Trophoblast cell (in vitro differentiated cells and primary cell): ENCODE measurements around the gene AQP6.

Source experiments
- DNase-seq, 2 donors: peaks; one replicate each; pipeline ENCODE4 v3.0.0-alpha.2; 2016
- H2AFZ ChIP-seq: 2 replicates; pipeline ENCODE4 v1.6.1; 2013; ENCODE audit warnings: low read length, moderate library complexity, mild to moderate bottlenecking; ENCODE audit not compliant: insufficient read depth, poor library complexity
- H2AK5ac ChIP-seq: 2 replicates; pipeline ENCODE4 v1.6.1; 2013; ENCODE audit warnings: mild to moderate bottlenecking, low read length
- H2BK120ac ChIP-seq: 2 replicates; pipeline ENCODE4 v1.6.1; 2013; ENCODE audit warnings: low read length, mild to moderate bottlenecking, moderate library complexity; ENCODE audit not compliant: insufficient read depth, poor library complexity
- H2BK12ac ChIP-seq: 2 replicates; pipeline ENCODE4 v1.6.1; 2013; ENCODE audit warnings: mild to moderate bottlenecking, low read length, moderate library complexity
- H2BK5ac ChIP-seq: 2 replicates; pipeline ENCODE4 v1.6.1; 2013; ENCODE audit warnings: low read length, low read depth, moderate library complexity, mild to moderate bottlenecking; ENCODE audit not compliant: poor library complexity
- H3K14ac ChIP-seq: 2 replicates; pipeline ENCODE4 v1.6.1; 2013; ENCODE audit warnings: mild to moderate bottlenecking, low read length
- H3K18ac ChIP-seq: 2 replicates; pipeline ENCODE4 v1.6.1; 2013; ENCODE audit warnings: mild to moderate bottlenecking, low read length
- H3K23ac ChIP-seq: 2 replicates; pipeline ENCODE4 v1.6.1; 2013; ENCODE audit warnings: low read length
- H3K27ac ChIP-seq: 2 replicates; pipeline ENCODE4 v1.5.1; 2013; ENCODE audit warnings: low read depth, mild to moderate bottlenecking, inconsistent platforms, low read length, moderate library complexity
- H3K27me3 ChIP-seq: 2 replicates; pipeline ENCODE4 v1.6.1; 2013; ENCODE audit warnings: inconsistent platforms, mild to moderate bottlenecking, low read length, moderate library complexity; ENCODE audit not compliant: insufficient read depth
- H3K36me3 ChIP-seq, 2 experiments: 1 replicate in 1 of 2; 2 replicates in 1 of 2; pipeline ENCODE4 v1.6.1; 2013; ENCODE audit warnings: low read length in 2 of 2, mild to moderate bottlenecking in 2 of 2, moderate library complexity in 1 of 2; ENCODE audit not compliant: insufficient read depth in 2 of 2, control insufficient read depth in 1 of 2
- H3K4ac ChIP-seq: 2 replicates; pipeline ENCODE4 v1.6.1; 2013; ENCODE audit warnings: low read depth, mild to moderate bottlenecking, low read length, moderate library complexity
- H3K4me1 ChIP-seq, 2 experiments: 1 replicate in 1 of 2; 2 replicates in 1 of 2; pipeline ENCODE4 v1.6.1; 2013; ENCODE audit warnings: low read length in 2 of 2, mild to moderate bottlenecking in 2 of 2, moderate library complexity in 1 of 2; ENCODE audit not compliant: insufficient read depth in 2 of 2, control insufficient read depth in 1 of 2
- H3K4me2 ChIP-seq: 2 replicates; pipeline ENCODE4 v1.6.1; 2013; ENCODE audit warnings: inconsistent platforms, mild to moderate bottlenecking, low read length, moderate library complexity
- H3K4me3 ChIP-seq: 2 replicates; pipeline ENCODE4 v1.5.1; 2013; ENCODE audit warnings: mild to moderate bottlenecking, low read depth, low read length, inconsistent platforms
- H3K79me1 ChIP-seq: one replicate; pipeline ENCODE4 v1.6.1; 2013; ENCODE audit warnings: low read length
- H3K79me2 ChIP-seq: 2 replicates; pipeline ENCODE4 v1.6.1; 2013; ENCODE audit warnings: low read length, mild to moderate bottlenecking; ENCODE audit not compliant: control insufficient read depth, insufficient read depth, poor library complexity
- H3K9ac ChIP-seq: 2 replicates; pipeline ENCODE4 v1.6.1; 2013; ENCODE audit warnings: mild to moderate bottlenecking, low read length
- H3K9me3 ChIP-seq: 2 replicates; pipeline ENCODE4 v1.6.1; 2013; ENCODE audit warnings: low read depth, mild to moderate bottlenecking, control low read depth, inconsistent platforms, low read length; ENCODE audit not compliant: insufficient read depth
- H4K12ac ChIP-seq: 2 replicates; pipeline ENCODE4 v1.6.1; 2013; ENCODE audit warnings: low read depth, mild to moderate bottlenecking, low read length, moderate library complexity
- H4K8ac ChIP-seq: 2 replicates; pipeline ENCODE4 v1.6.1; 2013; ENCODE audit warnings: low read depth, mild to moderate bottlenecking, low read length, moderate library complexity
- H4K91ac ChIP-seq: one replicate; pipeline ENCODE4 v1.6.1; 2013; ENCODE audit warnings: low read depth, mild to moderate bottlenecking, low read length, moderate library complexity
- WGBS: extraction: QIAGEN DNeasy Blood & Tissue Kit; methylation state at CpG from one replicate; pipeline ENCODE4 v1.1.7; 2013; ENCODE audit warnings: missing lambda C conversion rate; ENCODE audit not compliant: insufficient read length, insufficient coverage; ENCODE audit errors: extremely low coverage; 5-methylcytosine and 5-hydroxymethylcytosine counted together

The AQP6 gene

GRCh38 chr12:49956663-49957569 is 15.8 kb upstream of the AQP6 start:
- Histone ChIP-seq H2BK5ac (no peak overlapping the region), H3K27ac (no peak overlapping the region), H3K9ac (no peak overlapping the region), H3K23ac (no peak overlapping the region), H3K4ac (no peak overlapping the region), H3K18ac (no peak overlapping the region), H4K91ac (no peak overlapping the region), H2BK12ac (no peak overlapping the region), H2BK120ac (no peak overlapping the region), H3K9me3 (peaks cover 2% of the 10 kb centered on the region), H3K27me3 (peaks cover 58% of the 10 kb centered on the region), H4K12ac (no peak overlapping the region), H2AFZ (no peak overlapping the region), H4K8ac (no peak overlapping the region), H3K36me3 (no peaks in the 10 kb centered on the region), H3K14ac (no peak overlapping the region), H2AK5ac (no peak overlapping the region), H3K79me2 (no peaks in the 10 kb centered on the region), H3K4me2 (no peak overlapping the region), H3K79me1 (no peaks in the 10 kb centered on the region), H3K4me3 (no peak overlapping the region), H3K4me1 (no peaks in the 10 kb centered on the region)
- no peak for DNase-seq
- no CpG with 5 or more reads among the region's 6 CpGs for WGBS

DNA sequence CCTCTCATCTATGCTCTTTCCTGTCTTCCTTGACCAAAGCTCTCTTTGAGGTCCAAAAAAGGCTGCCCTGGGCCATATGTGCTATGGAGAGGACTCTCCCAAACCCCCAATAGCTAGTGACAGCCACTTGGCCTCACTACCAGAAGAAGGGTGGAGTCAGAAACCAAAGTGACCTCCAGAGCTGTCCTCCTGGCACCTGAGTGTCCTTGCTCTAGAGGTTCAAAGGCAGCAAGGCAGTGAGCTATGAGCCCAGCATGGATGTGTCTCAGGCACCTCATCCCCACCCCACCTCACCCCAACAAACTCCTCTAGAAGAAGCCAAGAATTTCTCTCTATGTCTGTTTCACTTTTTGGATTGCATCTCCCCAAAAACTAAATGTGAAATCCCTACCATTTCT is 15.2 kb upstream of the AQP6 start:
- H3K4me1 ChIP-seq = no peaks in the 10 kb centered on the region
- peaks cover 2% of the 10 kb centered on the region for H3K9me3 ChIP-seq
- H3K27ac ChIP-seq = no peak overlapping the region
- H3K4me3 ChIP-seq = no peak overlapping the region
- no peak overlapping the region for H3K23ac ChIP-seq
- no peak overlapping the region for H3K4me2 ChIP-seq
- H2AK5ac ChIP-seq = no peak overlapping the region
- no peak overlapping the region for H4K8ac ChIP-seq
- no peak overlapping the region for H4K12ac ChIP-seq
- H3K36me3 ChIP-seq = no peaks in the 10 kb centered on the region
- no peaks in the 10 kb centered on the region for H3K79me2 ChIP-seq
- H2BK5ac ChIP-seq = no peak overlapping the region
- no peak overlapping the region for H2BK120ac ChIP-seq
- no peak overlapping the region for H2BK12ac ChIP-seq
- no peaks in the 10 kb centered on the region for H3K79me1 ChIP-seq
- no peak overlapping the region for H3K9ac ChIP-seq
- H2AFZ ChIP-seq = no peak overlapping the region
- no peak overlapping the region for H3K14ac ChIP-seq
- H4K91ac ChIP-seq = no peak overlapping the region
- no peak overlapping the region for H3K4ac ChIP-seq
- H3K27me3 ChIP-seq = peaks cover 64% of the 10 kb centered on the region
- DNase-seq = no peak
- H3K18ac ChIP-seq = no peak overlapping the region

- H3K4me1 ChIP-seq = no peaks in the 10 kb centered on the region
- H3K79me2 ChIP-seq = no peaks in the 10 kb centered on the region
- no peak overlapping the region for H3K4me3 ChIP-seq
- WGBS = no CpG with 5 or more reads among the region's 11 CpGs
- H3K18ac ChIP-seq = no peak overlapping the region
- no peak overlapping the region for H3K14ac ChIP-seq
- H3K4me2 ChIP-seq = no peak overlapping the region
- no peak overlapping the region for H4K8ac ChIP-seq
- no peak overlapping the region for H2AFZ ChIP-seq
- H2BK12ac ChIP-seq = no peak overlapping the region
- DNase-seq = no peak
- H3K27ac ChIP-seq = no peak overlapping the region
- H3K4ac ChIP-seq = no peak overlapping the region
- no peak overlapping the region for H2AK5ac ChIP-seq
- no peak overlapping the region for H2BK120ac ChIP-seq
- H4K91ac ChIP-seq = no peak overlapping the region
- no peak overlapping the region for H2BK5ac ChIP-seq
- H3K27me3 ChIP-seq = peaks cover 74% of the 10 kb centered on the region
- H3K79me1 ChIP-seq = no peaks in the 10 kb centered on the region
- H4K12ac ChIP-seq = no peak overlapping the region
- peaks cover 2% of the 10 kb centered on the region for H3K9me3 ChIP-seq
- no peak overlapping the region for H3K23ac ChIP-seq
- H3K9ac ChIP-seq = no peak overlapping the region
- no peaks in the 10 kb centered on the region for H3K36me3 ChIP-seq
These were observed 12.9 kb upstream of the AQP6 start for GRCh38 chr12:49959685-49960473.

GRCh38 chr12:49960474-49961110 is 12.2 kb upstream of the AQP6 start:
- H2BK12ac ChIP-seq = no peak overlapping the region
- H3K79me2 ChIP-seq = no peaks in the 10 kb centered on the region
- H3K27ac ChIP-seq = no peak overlapping the region
- WGBS = no CpG with 5 or more reads among the region's 13 CpGs
- H2BK5ac ChIP-seq = no peak overlapping the region
- H4K8ac ChIP-seq = no peak overlapping the region
- H2AK5ac ChIP-seq = no peak overlapping the region
- no peak overlapping the region for H4K91ac ChIP-seq
- no peak overlapping the region for H3K4ac ChIP-seq
- H3K79me1 ChIP-seq = no peaks in the 10 kb centered on the region
- no peak overlapping the region for H3K14ac ChIP-seq
- no peak overlapping the region for H3K4me2 ChIP-seq
- no peak overlapping the region for H2BK120ac ChIP-seq
- peaks cover 70% of the 10 kb centered on the region for H3K27me3 ChIP-seq
- H3K9ac ChIP-seq = no peak overlapping the region
- no peak overlapping the region for H3K4me3 ChIP-seq
- no peak overlapping the region for H4K12ac ChIP-seq
- H3K18ac ChIP-seq = no peak overlapping the region
- no peak for DNase-seq
- H2AFZ ChIP-seq = no peak overlapping the region
- no peak overlapping the region for H3K23ac ChIP-seq
- H3K36me3 ChIP-seq = no peaks in the 10 kb centered on the region
- no peaks in the 10 kb centered on the region for H3K4me1 ChIP-seq
- peaks cover 2% of the 10 kb centered on the region for H3K9me3 ChIP-seq
